PFSK-1 (cell line): Measurements from ENCODE around the gene OAF.

Source experiments
- FOXP2 ChIP-seq: optimal IDR thresholded peaks from 2 replicates; pipeline ENCODE3; 2011; ENCODE audit warnings: borderline replicate concordance, control low read depth, inconsistent platforms; ENCODE audit not compliant: insufficient read depth; ENCODE audit errors: extremely low read length, extremely low read depth
- POLR2AphosphoS5 ChIP-seq: IDR thresholded peaks from 2 replicates; pipeline ENCODE4 v1.6.1; 2012; ENCODE audit warnings: low read depth, mild to moderate bottlenecking, control low read depth, low read length, moderate library complexity
- SIN3A ChIP-seq: IDR thresholded peaks from 2 replicates; pipeline ENCODE4 v1.6.1; 2012; ENCODE audit warnings: mild to moderate bottlenecking, low read length, moderate library complexity, borderline replicate concordance; ENCODE audit not compliant: insufficient read depth
- TAF1 ChIP-seq: IDR thresholded peaks from 2 replicates; pipeline ENCODE4 v1.6.1; 2012; ENCODE audit warnings: low read length, control low read depth, borderline replicate concordance; ENCODE audit not compliant: insufficient read depth
- TF ChIP-seq, protein P1 (sequence below), 2 experiments: IDR thresholded peaks; 2 replicates each; pipeline versions ENCODE4 v1.6.1 to v1.8.0; 2011 to 2012; ENCODE audit warnings: low read depth in 2 of 2, low read length in 2 of 2, control low read depth in 1 of 2, inconsistent platforms in 1 of 2, mild to moderate bottlenecking in 1 of 2, moderate library complexity in 1 of 2; ENCODE audit not compliant: insufficient read depth in 1 of 2

Gene OAF

GRCh38 chr11:120256779-120257178, 45.9 kb downstream of the OAF start:
- no peak for TF ChIP-seq TAF1
- TF ChIP-seq, protein P1, sequence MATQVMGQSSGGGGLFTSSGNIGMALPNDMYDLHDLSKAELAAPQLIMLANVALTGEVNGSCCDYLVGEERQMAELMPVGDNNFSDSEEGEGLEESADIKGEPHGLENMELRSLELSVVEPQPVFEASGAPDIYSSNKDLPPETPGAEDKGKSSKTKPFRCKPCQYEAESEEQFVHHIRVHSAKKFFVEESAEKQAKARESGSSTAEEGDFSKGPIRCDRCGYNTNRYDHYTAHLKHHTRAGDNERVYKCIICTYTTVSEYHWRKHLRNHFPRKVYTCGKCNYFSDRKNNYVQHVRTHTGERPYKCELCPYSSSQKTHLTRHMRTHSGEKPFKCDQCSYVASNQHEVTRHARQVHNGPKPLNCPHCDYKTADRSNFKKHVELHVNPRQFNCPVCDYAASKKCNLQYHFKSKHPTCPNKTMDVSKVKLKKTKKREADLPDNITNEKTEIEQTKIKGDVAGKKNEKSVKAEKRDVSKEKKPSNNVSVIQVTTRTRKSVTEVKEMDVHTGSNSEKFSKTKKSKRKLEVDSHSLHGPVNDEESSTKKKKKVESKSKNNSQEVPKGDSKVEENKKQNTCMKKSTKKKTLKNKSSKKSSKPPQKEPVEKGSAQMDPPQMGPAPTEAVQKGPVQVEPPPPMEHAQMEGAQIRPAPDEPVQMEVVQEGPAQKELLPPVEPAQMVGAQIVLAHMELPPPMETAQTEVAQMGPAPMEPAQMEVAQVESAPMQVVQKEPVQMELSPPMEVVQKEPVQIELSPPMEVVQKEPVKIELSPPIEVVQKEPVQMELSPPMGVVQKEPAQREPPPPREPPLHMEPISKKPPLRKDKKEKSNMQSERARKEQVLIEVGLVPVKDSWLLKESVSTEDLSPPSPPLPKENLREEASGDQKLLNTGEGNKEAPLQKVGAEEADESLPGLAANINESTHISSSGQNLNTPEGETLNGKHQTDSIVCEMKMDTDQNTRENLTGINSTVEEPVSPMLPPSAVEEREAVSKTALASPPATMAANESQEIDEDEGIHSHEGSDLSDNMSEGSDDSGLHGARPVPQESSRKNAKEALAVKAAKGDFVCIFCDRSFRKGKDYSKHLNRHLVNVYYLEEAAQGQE (IDR thresholded peaks at IDR 0.05; ENCODE audit: insufficient read depth in 1 of 2, low read depth in 2 of 2, low read length in 2 of 2), result no peak
- TF ChIP-seq FOXP2, result no peak
- TF ChIP-seq SIN3A, result no peak
- no peak for TF ChIP-seq POLR2AphosphoS5

GRCh38 chr11:120257346-120257745, 46.5 kb downstream of the OAF start:
- TF ChIP-seq, protein P1 (IDR thresholded peaks at IDR 0.05; ENCODE audit: insufficient read depth in 1 of 2, low read depth in 2 of 2, low read length in 2 of 2), result no peak
- TF ChIP-seq FOXP2 (no peak), POLR2AphosphoS5 (no peak), SIN3A (no peak), TAF1 (no peak)

DNA sequence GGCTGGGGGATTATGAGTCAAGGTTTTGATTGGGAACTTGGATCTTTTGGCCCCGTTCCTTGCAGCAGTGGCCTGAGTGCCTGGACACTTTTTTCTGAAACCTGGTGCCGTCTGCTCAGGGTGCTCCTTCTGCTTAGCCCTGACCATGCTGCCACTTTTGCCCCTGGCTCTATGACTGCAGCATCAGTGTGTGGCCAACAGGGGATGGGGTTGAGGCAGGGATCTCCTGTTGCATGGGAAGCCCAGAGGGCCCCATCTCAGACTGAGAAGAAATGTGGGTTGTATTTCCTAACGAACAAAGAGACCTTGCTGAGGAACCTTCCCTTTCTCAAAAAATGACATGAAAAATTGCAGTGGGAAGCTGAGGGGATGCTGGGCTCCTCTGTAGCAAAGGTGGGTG, 47.8 kb downstream of the OAF start:
- TF ChIP-seq, protein P1 (IDR thresholded peaks at IDR 0.05; ENCODE audit: insufficient read depth in 1 of 2, low read depth in 2 of 2, low read length in 2 of 2), result no peak
- TF ChIP-seq POLR2AphosphoS5 (no peak), SIN3A (no peak), TAF1 (no peak), FOXP2 (no peak)

DNA sequence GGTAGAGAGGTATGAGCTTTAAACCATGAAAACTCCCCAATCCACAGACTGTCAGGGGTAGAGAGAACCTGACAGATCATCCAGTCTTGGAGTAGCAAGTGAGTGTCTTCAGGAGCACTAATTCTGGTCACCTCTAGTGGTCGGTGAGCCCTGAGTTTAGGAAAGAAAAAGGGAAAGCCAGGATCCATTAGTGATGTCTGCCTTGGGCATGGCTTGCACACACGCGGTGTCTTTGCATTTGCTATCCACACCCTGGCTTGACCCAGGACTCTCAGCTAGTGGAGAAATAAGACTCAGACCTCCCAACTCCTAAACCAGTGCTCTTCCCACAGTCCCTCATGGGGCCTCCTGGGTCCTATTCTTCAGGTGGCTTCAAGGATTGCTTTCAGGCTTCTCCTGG, 48.4 kb downstream of the OAF start:
- TF ChIP-seq POLR2AphosphoS5, result no peak
- no peak for TF ChIP-seq SIN3A
- TF ChIP-seq FOXP2, result no peak
- TF ChIP-seq, protein P1 (IDR thresholded peaks at IDR 0.05; ENCODE audit: insufficient read depth in 1 of 2, low read depth in 2 of 2, low read length in 2 of 2), result no peak
- TF ChIP-seq TAF1, result no peak

GRCh38 chr11:120259988-120260565, 49.2 kb downstream of the OAF start:
- TF ChIP-seq, protein P1 (IDR thresholded peaks at IDR 0.05; ENCODE audit: insufficient read depth in 1 of 2, low read depth in 2 of 2, low read length in 2 of 2), result no peak
- no peak for TF ChIP-seq TAF1
- TF ChIP-seq POLR2AphosphoS5, result no peak
- TF ChIP-seq FOXP2, result no peak
- no peak for TF ChIP-seq SIN3A
